ENCODE data around the gene UNK. TPM values are rescaled to one million over a fixed set of nuclear protein-coding genes. Genes with fewer than 3 reads are reported as not detected.

UNK gene
- total and polyA plus RNA-seq, 8 donors: 3.5 to 102 (median 19.5) TPM

DNA sequence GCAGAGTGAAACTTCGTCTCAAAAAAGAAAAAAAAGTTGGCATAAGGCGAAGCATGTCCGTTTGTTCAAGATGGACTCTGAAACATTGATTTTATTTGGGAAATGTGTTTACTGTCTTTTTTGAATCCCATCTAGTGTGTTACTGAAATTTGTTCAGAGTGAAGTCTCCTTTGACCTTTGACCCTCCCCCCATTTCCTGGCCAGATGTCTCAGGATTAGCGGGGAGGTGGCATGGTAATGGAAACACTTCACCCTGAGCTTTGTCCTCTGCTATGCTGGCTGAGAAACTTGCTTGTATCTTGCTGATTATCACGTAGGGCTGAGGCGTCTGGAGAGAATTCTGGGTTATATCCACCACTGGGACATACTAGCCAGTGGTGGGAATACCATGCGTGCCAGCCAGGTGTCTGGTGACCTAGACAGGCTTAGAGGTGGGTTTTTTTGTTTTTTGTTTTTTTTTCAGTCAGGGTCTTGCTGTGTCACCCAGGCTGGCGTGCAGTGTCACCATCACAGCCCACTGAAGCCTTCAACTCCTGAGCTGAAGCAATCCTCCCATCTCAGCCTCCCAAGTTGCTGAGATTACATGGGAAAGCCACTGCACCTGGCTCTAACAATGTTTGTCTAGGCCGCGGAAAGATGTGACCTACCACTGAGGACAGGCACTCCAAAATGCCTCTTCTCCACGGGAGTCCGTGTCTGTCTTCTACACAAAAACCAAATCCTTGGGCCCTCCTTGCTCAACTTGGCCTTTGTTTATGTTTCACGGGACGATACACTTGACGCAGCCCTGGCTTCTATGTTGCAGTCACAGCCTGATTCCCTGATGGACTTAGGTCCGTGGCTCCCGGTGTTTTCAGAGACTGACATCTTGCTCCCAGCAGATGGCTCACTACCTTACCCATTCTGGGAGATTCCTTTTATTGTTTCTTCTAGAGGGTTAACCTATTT, 13.0 kb upstream of the UNK start:
- peaks cover 10 to 46% (median 17%) of the 10 kb centered on the region in 4 donors for H3K4me1 ChIP-seq
- H3K9me3 ChIP-seq: no peaks in the 10 kb centered on the region
- H3K27ac ChIP-seq: no peak overlapping the region
- H3K27me3 ChIP-seq: no peaks in the 10 kb centered on the region
- intact Hi-C loops (cut with DNase I; ENCODE audit: low total_unique reads): no loop called here
- peak in 1 of 2 donors; percentile 38 for DNase-seq
- H3K36me3 ChIP-seq: peaks cover 0 to 27% (median 22%) of the 10 kb centered on the region in 4 donors
- H3K4me3 ChIP-seq: no peak overlapping the region
- TF ChIP-seq POLR2AphosphoS5 (IDR thresholded peaks at IDR 0.05): peak in 1 of 3 donors; percentile 73
- no peak for TF ChIP-seq POLR2A (IDR thresholded peaks at IDR 0.05)
- WGBS, 5 donors: 62 to 73% (median 69%) methylated on average over 17 of the region's 17 CpGs

DNA sequence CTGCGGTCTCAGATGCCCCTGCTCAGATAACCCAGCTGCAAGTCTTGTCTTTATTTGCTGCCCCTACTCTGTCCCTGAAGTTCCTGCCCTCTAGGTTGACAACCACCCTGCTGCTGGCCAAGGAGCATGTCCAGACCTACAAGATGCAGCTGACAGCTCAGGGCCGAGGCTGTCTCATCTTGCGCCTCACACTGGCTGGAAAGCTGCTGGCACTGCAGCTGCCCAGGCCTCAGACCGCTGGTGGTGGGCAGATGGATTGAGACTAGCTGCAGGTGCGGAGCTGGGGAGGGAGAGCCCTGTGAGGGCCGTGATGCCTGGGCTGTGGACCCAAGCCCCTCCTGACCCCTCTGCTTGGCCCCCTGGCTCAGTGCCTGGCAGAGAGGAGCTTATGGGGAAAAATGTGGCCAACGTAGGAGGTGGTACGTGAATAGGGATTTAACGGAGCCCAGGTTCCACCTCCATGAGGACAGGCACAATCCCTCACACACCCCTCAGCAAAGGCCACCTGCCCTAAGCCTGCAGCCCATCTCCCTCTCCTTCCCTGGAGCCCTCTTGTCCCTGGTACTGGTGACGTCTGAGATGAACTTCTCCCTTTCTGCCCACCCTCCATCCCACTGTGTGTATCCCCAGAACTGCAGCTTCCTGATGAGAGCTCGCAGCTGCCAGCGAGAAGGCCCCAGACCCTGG, 11.3 kb upstream of the UNK start:
- TF ChIP-seq EP300 (IDR thresholded peaks at IDR 0.05) (no peak), POLR2AphosphoS5 (IDR thresholded peaks at IDR 0.05) (peak in 1 of 3 donors; percentile 67), POLR2A (IDR thresholded peaks at IDR 0.05) (no peak)
- TF ChIP-seq, protein P1, sequence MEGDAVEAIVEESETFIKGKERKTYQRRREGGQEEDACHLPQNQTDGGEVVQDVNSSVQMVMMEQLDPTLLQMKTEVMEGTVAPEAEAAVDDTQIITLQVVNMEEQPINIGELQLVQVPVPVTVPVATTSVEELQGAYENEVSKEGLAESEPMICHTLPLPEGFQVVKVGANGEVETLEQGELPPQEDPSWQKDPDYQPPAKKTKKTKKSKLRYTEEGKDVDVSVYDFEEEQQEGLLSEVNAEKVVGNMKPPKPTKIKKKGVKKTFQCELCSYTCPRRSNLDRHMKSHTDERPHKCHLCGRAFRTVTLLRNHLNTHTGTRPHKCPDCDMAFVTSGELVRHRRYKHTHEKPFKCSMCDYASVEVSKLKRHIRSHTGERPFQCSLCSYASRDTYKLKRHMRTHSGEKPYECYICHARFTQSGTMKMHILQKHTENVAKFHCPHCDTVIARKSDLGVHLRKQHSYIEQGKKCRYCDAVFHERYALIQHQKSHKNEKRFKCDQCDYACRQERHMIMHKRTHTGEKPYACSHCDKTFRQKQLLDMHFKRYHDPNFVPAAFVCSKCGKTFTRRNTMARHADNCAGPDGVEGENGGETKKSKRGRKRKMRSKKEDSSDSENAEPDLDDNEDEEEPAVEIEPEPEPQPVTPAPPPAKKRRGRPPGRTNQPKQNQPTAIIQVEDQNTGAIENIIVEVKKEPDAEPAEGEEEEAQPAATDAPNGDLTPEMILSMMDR (IDR thresholded peaks at IDR 0.05): no peak
- H3K36me3 ChIP-seq: peaks cover 12 to 43% (median 39%) of the 10 kb centered on the region in 4 donors
- intact Hi-C loops (cut with DNase I; ENCODE audit: low total_unique reads): no loop called here
- H3K27me3 ChIP-seq: no peaks in the 10 kb centered on the region
- peak in 1 of 2 donors; percentile 46 for DNase-seq
- H3K4me1 ChIP-seq: peaks cover 22 to 61% (median 33%) of the 10 kb centered on the region in 4 donors
- H3K4me3 ChIP-seq: no peak overlapping the region
- 83 to 91% (median 86%) methylated on average over 12 of the region's 12 CpGs for WGBS, 5 donors
- no peak overlapping the region for H3K27ac ChIP-seq
- H3K9me3 ChIP-seq: no peaks in the 10 kb centered on the region

DNA sequence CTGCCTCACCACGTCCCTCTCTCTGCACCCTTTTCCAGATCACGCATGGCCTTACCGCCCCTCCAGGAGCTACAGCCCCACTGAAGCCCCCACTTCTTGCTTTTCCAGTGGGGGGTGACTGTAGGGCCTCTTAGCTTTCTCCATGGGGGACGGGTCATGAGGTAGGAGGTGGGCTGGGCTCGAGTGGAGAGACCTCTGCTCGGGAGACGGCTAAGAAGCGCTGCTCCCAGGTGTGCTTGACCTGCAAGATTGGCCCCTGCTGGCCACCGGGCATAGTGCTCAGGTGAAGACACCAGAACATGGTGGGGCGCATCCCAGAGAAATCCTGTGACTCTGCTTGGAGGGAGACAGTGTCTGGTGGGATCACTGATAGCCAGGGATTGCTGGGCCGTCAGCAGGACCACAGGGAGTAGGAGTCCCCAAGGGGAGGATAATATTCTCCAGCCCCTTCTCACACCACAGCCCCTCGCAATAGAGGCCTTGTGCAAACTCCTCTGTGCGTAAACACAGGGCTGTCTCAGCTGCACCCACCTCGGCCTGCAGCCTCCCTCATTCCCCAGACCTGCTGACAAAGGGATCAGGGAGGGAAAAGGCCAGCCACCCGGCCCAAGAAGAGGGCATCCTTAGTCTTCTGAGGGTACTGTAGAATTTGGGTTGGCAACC, 10.7 kb upstream of the UNK start:
- Histone ChIP-seq H3K9me3 (no peaks in the 10 kb centered on the region), H3K27me3 (no peaks in the 10 kb centered on the region), H3K4me1 (peaks cover 22 to 61% (median 35%) of the 10 kb centered on the region in 4 donors), H3K36me3 (peaks cover 19 to 50% (median 46%) of the 10 kb centered on the region in 4 donors), H3K27ac (peak overlapping the region in 1 of 5 donors; percentile 4), H3K4me3 (no peak overlapping the region)
- TF ChIP-seq, protein P1 (IDR thresholded peaks at IDR 0.05): peak in 1 of 7 experiments; percentile 7
- TF ChIP-seq POLR2A (IDR thresholded peaks at IDR 0.05) (no peak), POLR2AphosphoS5 (IDR thresholded peaks at IDR 0.05) (peak in 1 of 3 donors; percentile 22)
- 79 to 85% (median 83%) methylated on average over 14 to 15 of the region's 15 CpGs for WGBS, 5 donors
- DNase-seq: peak in 1 of 2 donors; percentile 58
- intact Hi-C loops (cut with DNase I; ENCODE audit: low total_unique reads): no loop called here

DNA sequence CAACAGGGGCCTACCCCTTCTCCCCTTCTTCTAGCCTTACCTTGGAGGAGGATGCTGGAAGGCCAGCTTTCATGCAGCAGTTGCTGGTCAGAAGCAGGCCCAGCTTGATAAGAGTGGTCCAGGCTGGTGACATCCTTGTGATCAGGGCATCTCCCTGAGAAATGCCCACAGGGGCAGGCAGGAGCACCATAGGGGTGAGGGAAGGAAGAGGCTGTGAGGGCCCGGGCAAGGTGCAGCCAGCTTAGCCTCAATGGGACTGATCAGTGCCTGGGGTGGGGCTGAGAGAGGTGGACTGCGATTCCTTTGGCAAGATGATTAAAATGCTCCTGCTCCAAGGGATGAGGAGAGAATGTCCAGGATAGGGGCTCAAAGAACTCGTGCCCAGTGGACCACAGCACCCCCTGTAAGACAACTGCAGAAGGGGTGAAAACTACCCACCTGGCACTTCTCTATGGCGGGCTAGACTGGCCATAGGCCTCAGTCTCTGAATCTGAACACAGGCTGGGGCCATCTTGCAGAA, 10.1 kb upstream of the UNK start:
- peak overlapping the region in 2 of 5 donors; percentile 3 to 99 for H3K27ac ChIP-seq
- H3K4me3 ChIP-seq: no peak overlapping the region
- no peaks in the 10 kb centered on the region for H3K9me3 ChIP-seq
- peak in 2 of 3 donors; percentile 43 to 67 for TF ChIP-seq POLR2AphosphoS5 (IDR thresholded peaks at IDR 0.05)
- TF ChIP-seq POLR2A (IDR thresholded peaks at IDR 0.05): peak in 2 of 4 donors; percentile 2 to 8
- no peak for TF ChIP-seq EP300 (IDR thresholded peaks at IDR 0.05)
- no peaks in the 10 kb centered on the region for H3K27me3 ChIP-seq
- H3K36me3 ChIP-seq: peaks cover 19 to 51% (median 48%) of the 10 kb centered on the region in 4 donors
- intact Hi-C loops (cut with DNase I; ENCODE audit: low total_unique reads): no loop called here
- peaks cover 22 to 56% (median 32%) of the 10 kb centered on the region in 4 donors for H3K4me1 ChIP-seq
- no peak for DNase-seq
- WGBS, 5 donors: 82 to 92% (median 86%) methylated on average over 4 of the region's 4 CpGs
